Islet precursor cell (in vitro differentiated cells): ENCODE data around the gene IL34.
"Not testable (repeated sequence)": the region's sequence is repeated elsewhere in the genome, so short reads cannot be mapped to it uniquely, and the experiment has no call there.

Experiments used
- DNase-seq: peaks from one replicate; pipeline ENCODE4 v3.0.0-alpha.2; 2018

The IL34 gene

DNA sequence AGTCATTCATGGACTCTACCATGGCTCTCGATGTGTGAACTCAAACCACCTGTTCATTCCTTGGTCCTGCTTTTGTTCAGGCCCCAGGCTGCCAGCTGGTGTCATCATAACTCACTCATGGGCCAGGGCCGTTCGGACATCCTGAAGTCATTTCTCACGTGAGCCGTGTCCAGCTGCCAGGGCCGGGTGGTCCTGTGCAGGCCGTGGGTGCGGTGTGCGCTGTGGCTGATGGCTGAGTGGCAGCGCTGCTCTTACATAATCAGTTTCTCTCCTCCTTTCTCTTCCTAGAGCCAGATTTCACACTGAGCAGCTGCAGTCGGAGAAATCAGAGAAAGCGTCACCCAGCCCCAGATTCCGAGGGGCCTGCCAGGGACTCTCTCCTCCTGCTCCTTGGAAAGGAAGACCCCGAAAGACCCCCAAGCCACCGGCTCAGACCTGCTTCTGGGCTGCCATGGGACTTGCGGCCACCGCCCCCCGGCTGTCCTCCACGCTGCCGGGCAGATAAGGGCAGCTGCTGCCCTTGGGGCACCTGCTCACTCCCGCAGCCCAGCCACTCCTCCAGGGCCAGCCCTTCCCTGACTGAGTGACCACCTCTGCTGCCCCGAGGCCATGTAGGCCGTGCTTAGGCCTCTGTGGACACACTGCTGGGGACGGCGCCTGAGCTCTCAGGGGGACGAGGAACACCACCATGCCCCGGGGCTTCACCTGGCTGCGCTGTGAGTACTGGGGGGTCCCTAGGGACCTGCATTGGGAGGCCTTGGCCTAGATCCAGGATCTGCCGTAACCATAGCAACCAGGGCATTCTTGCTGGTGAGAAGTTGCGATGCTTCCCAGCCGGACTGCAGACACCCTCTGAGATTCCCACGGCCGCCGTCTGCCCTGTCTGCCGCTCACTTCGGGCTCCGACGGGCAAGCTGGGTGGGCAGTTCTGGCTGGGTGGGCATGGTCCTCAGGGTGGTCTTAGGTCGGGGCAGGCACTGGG lies at the start of gene IL34:
TSS of gene IL34 (plus strand) at position 300 of the 982 bp plus-strand sequence. CDS start at position 689, 389 bp downstream.
- no peak for DNase-seq

DNA sequence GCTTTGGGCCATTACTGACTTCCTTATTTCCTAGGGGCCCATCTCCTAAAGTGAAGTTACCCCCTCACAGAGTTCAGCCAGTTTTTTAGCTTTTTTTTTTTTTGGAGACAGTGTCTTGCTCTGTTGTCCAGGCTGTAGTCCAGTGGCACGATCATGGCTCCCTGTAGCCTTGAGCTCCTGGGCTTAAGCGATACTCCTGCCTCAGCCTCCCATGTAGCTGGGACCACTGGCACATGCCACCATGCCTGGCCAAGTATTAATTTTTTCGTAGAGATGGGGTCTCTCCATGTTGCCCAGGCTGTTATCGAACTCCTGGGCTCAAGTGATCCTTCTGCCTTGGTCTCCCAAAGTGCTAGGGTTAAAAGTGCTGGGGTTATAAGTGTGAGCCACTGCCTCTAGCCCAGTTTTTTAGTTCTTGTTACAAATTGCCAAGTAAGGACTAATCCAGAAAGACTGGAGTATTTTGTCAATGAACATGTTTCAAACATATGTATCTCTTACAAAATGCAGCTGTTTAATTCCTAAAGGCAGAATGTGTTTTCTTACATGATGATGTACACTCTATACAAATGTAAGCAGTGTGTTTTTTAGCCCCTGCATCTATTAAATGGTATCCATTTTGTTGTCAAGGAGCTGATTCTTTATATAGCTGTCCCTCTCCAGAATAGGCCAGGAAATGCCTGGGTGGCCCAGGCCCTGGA lies 49.1 kb upstream of the IL34 start:
- no peak for DNase-seq

DNA sequence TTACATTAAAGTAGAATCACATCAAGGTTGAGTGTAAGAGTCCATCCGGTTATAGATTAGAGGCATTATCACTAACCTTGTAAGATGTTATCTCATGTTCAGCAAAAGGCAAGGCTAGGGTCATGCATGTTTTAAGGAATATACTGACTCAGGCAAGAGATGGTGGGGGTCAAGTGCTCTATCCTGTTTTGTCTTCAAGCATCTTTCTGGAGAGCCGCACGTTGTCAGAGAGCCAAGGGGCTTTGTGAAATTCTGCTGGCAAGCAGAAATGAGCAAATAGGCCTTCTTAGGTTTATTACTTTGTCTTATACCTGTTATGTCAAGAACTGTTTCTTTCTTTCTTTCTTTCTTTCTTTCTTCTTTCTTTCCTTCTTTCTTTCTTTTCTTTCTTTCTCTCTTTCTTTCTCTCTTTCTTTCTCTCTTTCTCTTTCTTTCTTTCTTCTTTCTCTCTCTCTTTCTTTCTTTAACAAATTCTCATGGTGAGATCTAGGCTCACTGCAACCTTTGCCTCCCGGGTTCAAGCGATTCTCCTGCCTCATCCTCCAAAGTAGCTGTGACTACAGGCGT lies 47.3 kb upstream of the IL34 start:
- no peak for DNase-seq

DNA sequence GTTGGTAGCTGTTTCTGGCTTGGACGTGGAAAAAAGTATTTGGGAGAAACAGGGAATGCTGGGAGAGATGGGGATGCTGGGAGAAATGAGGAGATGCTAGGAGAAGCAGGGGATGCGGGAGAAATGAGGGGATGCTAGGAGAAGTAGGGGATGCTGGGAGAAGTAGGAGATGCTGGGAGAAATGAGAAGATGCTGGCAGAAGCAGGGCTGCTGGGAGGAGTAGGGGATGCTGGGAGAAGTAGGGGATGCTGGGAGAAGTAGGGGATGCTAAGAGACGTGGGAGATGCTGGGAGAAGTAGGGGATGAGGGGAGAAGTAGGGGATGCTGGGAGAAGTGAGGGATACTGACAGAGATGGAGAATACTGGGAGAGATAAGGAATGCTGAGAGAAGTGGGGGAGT lies 45.6 kb upstream of the IL34 start:
- no peak for DNase-seq

DNA sequence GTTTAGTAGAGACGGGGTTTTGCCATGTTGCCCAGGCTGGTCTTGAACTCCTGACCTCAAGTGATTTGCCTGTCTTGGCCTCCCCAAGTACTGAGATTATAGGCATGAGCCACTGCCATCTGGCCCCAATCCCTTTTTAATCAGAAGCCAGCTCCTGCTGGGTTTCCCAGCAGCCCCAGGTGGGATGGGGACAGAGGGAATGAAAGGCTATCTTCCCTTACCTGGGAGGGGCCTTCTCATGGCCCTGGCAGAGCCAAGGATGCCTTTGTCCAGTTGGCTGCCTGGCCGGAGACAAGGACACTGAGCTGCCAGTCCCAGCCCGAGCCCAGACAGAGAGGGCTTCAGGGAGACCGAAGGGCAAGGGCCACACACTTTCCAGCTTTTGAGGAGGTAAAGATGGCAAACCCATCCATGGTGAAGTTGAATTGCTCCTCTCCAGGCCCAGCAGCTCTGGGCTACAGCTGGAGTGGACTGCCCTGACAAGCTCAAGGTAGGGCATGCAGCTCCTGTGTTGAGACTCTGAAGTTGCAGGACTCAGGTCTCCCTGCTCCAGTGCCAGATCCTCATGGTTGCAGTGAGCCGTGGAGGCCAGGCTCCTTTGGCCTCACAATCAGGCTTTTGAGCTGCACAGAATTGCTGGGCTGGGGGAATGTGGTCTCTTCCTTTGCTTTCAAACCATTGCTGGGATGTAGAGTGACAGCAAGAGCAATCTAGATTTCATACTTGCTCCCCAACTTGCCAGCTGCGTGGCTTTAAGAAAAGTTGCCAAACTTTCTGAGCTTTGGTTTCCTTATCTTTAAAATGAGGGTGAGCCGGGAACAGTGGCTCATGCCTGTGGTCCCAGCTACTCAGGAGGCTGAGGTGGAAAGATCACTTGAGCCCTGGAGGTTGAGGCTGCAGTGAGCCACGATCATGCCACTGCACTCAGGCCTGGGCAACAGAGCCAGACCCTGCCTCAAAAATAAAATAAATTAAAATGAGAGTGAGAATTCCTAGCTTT lies 44.5 kb upstream of the IL34 start:
- no peak for DNase-seq

DNA sequence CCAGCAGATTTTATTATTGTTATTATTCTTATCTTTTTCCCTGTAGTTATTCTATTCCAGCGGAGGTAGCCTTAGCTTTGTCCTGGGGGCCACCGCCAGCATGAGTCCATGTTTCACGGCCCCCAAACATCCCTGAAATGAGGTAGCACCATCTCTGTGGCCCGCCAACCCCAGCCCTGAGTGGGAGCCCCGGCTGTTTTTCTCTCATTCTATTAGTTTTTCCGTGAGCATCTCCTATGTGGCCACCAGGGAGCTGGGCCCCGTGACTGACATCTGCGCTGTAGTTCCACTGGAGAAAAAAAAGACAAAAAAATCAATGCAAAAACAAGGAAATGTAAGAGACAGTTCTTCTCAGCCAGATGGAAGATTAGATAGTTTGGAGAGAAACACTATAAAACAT lies 43.5 kb upstream of the IL34 start:
- no peak for DNase-seq

DNA sequence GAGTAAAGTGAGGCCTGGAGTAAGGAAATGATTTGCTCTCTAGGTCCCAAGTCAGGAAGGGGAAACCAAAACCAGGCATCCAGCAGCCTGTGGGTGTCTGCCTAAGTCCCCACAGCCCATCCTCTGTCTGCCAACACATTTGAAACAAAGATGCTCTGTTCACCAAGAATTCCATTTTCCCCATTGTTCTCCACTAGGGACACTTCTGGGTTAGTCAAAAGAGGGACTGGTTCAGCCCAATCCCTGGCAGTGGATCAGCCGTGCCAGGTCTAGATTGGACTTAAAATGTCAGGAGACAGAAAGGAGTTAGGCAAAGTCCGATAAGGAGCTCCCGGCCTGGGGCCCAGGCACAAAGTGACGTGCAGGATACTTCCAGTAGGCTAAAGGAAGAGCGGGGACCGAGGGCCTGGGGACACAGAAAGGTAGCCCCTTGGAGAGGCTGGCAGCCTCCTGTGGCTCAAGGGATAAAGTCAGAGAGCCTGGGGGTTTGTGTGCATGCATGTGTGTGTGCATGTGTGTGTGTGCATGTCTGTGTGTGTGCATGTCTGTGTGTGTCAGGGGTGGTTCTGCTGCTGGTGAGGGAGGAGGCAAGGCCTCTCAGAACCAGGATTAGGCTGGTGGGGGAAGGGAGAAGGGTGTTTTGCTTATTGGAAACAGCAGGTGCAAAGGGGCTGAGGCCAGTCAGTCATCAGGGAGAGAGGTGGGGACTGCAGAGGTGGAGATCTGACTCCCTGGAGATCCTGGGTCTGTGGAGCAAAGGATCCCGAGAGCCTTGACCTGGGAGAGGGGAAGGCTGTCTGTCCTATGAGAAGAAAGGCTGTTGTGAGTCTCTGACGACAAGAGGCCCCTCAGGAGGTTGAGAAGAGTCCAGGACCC lies 41.7 kb upstream of the IL34 start:
- DNase-seq: peak; percentile 60

DNA sequence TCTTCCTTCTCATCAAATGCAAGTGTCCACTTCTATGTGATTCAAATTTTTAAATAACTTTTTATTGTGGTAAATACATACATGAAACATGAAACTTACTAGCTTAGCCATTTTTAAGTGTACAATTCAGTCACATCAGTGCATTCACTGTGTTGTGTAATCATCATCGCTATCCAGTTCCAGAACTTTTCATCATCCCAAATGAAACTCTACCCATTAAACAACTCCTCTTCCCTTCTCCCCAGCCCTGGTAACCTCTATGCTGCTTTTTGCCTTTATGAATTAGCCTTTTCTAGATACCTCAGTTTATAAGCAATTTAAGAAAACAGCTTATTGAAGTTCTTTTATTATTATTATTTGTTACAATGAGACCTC lies 41.1 kb upstream of the IL34 start:
- DNase-seq: no peak

DNA sequence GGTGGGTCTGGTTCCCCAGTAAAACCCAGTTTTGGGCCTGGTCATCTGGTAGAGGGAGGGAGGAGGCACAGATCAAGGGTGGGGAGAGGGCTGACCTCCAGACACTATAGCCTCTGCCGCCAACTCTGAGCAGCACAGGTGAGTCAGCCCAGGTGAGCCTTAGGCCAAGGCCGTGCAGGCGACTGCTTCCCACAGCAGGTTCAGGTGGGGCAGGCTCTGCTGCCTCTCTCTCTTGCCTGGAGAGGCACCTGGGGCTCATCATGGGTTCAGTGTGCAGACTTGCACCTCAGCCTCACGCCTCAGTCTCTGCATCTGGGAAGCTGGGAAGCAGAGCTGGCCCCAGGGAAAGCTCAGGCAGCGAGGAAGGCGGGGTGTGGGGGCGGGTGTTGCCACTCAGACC lies 37.8 kb upstream of the IL34 start:
- DNase-seq: peak; percentile 76

DNA sequence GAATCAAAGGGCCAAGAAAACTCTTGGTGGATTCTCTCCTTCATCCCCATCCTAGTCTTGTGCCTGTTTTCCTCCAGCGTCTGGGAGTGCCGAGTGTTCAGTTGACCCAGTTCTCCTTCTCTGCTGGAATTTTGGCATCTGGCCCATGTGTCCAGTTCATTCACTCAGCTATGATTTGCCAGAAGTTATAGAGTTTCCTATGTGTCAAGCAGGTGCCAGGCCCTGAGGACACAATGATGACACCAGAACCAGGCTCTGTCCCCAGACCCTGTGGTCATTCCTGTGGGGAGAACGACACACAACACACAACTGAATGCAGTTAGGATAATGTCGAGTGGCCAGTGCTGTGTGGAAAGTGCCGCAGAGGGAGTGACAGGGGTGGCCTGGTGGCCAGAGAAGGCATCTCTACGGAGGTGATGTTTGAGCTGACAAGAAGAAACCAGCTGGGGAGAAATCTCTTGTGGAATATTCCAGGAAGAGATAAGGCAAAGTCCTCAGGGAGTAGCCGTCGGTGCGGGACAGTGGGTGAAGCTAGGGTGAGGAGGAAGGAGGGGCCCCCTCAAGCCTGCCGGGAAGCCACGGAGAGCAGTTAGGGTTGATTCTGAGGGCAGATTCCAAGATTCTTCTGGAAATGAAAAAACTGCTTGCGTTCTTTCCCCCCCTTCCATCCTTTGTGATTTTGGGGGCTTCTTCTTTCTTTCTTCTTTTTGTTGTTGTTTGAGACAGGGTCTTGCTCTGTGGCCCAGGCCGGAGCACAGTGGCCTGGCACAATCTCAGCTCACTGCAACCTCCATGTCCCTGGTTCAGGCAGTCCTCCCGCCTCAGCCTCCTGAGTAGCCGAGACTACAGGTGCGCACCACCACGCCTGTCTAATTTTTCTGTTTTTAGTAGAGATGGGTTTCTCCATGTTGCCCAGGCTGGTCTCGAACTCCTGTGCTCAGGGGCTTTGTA lies 35.8 kb upstream of the IL34 start:
- no peak for DNase-seq

DNA sequence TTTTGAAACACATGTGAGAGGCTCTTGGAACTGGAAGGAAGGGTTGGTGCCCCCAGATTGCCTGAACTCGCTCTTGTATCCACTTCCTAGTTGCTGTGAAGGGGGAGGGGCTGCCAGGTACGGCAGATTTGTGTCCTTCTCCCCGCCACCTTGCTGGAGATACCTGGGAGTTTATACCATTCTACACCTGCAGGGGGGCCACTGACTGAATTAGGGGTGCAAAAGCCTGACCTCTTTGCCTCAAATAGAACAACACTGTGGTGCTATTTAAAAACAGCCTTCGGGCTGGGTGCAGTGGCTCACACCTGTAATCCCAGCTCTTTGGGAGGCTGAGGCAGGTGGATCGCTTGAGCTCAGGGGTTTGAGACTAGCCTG lies 35.1 kb upstream of the IL34 start:
- no peak for DNase-seq

DNA sequence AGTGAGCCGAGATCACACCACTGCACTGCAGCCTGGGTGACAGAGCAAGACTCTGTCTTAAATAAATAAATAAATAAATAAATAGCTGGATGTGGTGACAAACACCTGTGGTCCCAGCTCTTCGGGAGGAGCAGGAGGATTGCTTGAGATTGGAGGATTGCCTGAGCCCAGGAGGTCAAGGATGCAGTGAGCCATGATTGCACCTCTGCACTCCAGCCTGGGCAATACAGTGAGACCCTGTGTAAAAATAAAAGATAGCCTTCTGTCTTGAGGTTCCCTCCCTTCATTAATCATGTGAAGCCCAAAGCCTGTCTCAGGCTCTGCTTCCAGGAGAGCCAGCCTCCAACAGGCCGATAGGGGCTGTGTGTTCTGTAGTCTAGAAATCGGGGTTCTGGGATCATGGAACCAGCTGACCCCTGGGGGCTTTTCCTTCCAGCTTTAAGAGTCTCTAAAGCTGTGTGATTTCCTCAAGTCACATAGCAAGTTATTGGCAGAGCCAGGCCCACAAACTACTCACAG lies 34.5 kb upstream of the IL34 start:
- DNase-seq: no peak

DNA sequence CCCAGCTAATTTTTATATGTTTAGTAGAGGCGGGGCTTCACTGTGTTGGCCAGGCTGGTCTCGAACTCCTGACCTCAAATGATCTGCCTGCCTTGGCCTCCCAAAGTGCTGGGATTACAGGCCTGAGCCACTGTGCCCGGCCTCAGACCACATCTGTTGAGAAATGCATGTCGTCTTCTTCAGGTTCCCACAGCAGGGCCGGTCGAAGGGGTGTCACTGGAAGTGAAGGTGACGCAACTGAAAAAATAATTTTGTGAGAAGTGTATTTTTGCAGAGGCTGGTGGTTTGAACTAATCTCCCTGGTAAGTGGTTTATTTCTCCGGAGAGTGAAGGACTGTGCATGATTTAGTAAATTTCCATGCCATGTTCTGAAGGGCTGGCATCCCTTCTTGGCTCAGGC lies 33.4 kb upstream of the IL34 start:
- DNase-seq: no peak

DNA sequence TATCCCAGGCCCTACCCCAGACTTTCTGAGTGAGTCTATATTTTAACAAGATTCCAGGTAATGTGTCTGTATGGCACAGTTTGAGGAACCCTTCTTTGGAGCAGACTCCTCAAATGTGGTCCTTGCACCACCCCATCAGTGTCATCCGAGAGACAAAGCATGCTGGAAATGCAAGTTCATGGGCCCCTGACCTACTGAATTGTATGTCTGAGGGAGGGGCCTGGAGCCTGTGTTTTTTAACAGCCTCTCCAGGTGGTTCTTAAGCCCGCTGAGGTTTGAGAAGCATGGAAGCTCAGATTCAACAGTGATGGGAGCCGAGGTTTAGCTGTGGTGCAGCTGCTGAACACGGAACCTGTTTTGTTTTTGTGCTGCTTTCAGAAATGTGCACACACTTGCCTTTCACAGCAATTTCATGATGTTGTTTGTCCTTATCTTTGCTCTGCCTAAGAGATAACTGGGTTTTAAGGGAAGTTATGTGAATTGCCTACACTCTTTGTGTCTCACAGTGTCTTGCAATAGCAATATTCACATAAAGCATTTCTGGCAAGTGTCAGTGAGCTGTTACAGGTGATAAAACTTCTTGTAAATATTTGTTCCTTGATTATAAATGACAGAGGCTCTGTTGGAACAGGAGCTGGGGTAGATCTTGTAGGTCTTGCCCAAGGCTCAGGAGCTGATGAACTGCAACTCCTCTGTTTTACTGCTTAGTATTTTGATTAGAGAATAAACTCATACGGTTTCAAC lies 32.0 kb upstream of the IL34 start:
- no peak for DNase-seq

DNA sequence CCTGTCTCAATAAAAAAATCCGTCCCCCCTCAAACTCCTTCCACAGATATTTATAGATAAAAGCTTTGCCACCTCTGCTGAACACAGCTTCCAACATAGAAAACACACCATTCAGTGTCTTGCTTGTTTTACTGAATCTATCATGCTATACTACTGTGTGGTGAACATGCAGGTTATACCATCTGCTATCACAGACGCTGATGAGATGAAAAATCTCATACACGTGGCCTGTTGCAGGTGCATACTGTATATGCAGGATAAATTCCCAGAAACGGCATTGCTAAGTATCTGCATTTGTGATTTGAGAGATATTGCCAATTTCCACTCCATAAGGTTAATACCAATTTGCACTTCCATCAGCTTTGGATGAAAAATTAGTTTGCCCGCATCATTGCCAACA lies 30.4 kb upstream of the IL34 start:
- DNase-seq: no peak

DNA sequence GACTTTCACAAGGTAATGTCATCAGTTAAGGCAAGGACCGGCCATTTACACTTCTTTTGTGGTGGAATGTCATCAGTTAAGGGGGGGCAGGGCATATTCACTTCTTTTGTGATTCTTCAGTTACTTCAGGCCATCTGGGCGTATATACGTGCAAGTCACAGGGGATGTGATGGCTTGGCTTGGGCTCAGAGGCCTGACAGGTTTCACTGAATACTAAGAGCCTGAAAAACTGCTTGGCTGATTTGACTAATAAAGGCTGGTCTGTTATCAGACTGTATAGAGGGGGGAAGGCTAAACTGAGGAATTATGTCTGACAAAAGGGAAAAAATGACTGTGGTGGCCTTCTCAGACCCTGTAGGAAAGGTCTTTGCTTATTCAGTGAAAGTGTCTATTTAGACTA lies 24.5 kb upstream of the IL34 start:
- DNase-seq: not testable (repeated sequence)

DNA sequence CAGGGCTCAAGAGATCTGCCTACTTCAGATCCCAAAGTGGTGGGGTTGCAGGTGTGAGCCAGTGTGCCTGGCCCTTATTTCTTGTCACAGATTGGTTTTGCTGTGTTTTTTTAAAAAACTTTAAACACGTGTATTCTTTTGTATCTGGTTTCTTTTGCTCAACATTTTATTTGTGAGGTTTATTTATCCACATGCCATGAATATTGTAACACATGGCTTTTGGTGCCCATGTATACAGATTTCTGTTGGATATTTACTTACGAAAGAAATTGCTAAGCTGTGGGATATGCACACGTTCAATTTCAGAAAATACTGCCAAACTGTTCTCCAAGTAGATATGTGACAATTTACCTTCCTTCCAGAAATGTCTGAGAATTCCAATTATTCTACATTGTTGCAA lies 18.7 kb upstream of the IL34 start:
- DNase-seq: no peak

DNA sequence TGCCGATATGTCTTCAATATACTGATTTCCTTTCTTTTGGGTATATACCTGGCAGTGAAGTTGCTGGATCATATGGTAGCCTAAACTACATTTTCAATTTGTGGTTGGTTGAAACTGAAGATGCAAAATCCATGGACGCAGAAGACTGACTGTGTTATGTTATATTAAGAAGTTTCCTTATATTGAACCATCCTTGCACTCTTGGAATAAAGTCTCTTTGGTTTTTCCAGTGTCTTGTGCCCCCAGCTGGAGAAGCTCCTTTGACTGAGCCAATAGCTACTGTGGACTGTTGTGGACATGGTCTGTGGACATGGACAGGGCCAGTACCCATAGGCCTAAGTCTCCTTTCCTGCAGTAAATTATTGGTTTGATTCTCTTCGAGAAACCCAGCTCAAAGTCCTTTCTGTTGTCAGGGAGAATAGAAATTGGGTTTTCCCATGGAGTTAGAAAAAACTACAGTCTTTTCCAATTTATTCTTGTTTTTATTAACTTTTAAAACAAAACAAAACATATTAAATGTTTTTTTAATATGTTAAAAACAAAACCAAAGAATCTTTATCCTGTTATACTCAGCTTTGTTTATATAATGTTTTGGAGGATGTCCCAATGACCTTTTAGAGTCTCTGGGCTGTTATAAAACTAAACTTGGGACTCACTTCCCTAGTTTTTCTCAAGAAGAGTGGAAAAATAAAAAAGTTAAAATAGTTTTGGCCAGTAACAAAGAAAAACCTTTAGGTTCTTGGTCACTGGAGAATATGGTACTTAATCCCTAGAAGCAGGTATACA lies 15.2 kb upstream of the IL34 start:
- DNase-seq: no peak

DNA sequence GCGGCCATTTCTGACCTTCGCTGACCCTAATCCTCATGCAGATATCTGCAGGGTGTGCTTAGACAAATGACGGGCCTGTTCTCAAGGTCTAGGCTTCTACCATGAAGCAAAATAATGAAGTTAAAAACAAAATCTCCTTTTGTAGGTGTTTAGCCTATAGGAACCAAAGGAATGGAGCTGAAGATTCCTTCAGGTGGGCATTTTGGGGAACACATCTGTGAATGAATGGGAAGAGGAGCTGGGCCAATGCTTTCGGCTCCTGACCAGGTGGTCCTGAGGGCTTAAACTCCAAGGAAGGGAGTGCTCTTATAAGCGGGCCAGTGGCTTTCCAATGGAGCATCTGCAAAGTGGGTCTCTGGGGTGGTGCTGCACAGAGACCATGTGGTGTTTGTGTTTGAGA lies 14.1 kb upstream of the IL34 start:
- DNase-seq: no peak
